HepG2 (cell line): ENCODE measurements around the gene CCNH. TPM values are rescaled to one million over a fixed set of nuclear protein-coding genes. Genes with fewer than 3 reads are reported as not detected.
A peak's percentile ranks its signal among the peaks of the same experiment; 100 is the strongest.

Source experiments
- AHDC1 ChIP-seq: sonication (generic); formaldehyde crosslinking; IDR thresholded peaks from 2 replicates; pipeline ENCODE4 v1.5.1; 2020; ENCODE audit warnings: mild to moderate bottlenecking, missing genetic modification reagents, borderline replicate concordance
- CBX5 ChIP-seq: sonication (generic); formaldehyde crosslinking; IDR thresholded peaks from 2 replicates; pipeline ENCODE4 v1.4.0; 2020; ENCODE audit warnings: missing genetic modification reagents, borderline replicate concordance
- CEBPB ChIP-seq: IDR thresholded peaks from 2 replicates; pipeline ENCODE4 v1.6.1; 2011; ENCODE audit warnings: low read depth, low read length, improper control_type of control experiment, borderline replicate concordance
- CTCF ChIP-seq: sonication (generic); formaldehyde crosslinking; IDR thresholded peaks from 2 replicates; pipeline ENCODE4 v1.5.0; 2020; ENCODE audit warnings: mild to moderate bottlenecking, missing genetic modification reagents, moderate library complexity
- GTF3A ChIP-seq: sonication (generic); formaldehyde crosslinking; conservative IDR thresholded peaks from 2 replicates; pipeline ENCODE4 v1.4.0; 2020; ENCODE audit warnings: mild to moderate bottlenecking, missing genetic modification reagents
- HNF1A ChIP-seq, 2 experiments: sonication (generic) in 1 of 2; formaldehyde crosslinking in 1 of 2; IDR thresholded peaks; 2 replicates each; pipeline versions ENCODE4 v1.4.0 to v1.6.1; 2016 to 2020; ENCODE audit warnings: borderline replicate concordance in 1 of 2, low read depth in 1 of 2, mild to moderate bottlenecking in 1 of 2, missing genetic modification reagents in 1 of 2
- MIER2 ChIP-seq: IDR thresholded peaks from 2 replicates; pipeline ENCODE4 v1.6.1; 2016; ENCODE audit warnings: missing biosample characterization, missing genetic modification reagents
- RFXANK ChIP-seq: IDR thresholded peaks from 2 replicates; pipeline ENCODE4 v1.6.1; 2016
- XRCC5 ChIP-seq: fragments of 200-400 bp; formaldehyde crosslinking; optimal IDR thresholded peaks from 2 replicates; pipeline ENCODE3; 2017; ENCODE audit warnings: mild to moderate bottlenecking, low read length
- ZBTB42 ChIP-seq: sonication (generic); formaldehyde crosslinking; IDR thresholded peaks from 2 replicates; pipeline ENCODE4 v1.5.0; 2020; ENCODE audit warnings: mild to moderate bottlenecking, missing genetic modification reagents
- ZFP62 ChIP-seq: sonication (generic); formaldehyde crosslinking; IDR thresholded peaks from 2 replicates; pipeline ENCODE4 v1.4.0; 2020; ENCODE audit warnings: missing genetic modification reagents
- ZNF253 ChIP-seq: sonication (generic); formaldehyde crosslinking; IDR thresholded peaks from 2 replicates; pipeline ENCODE4 v1.8.0; 2022; ENCODE audit warnings: mild to moderate bottlenecking, missing genetic modification reagents, borderline replicate concordance
- ZNF383 ChIP-seq: sonication (generic); formaldehyde crosslinking; IDR thresholded peaks from 2 replicates; pipeline ENCODE4 v1.4.0; 2020; ENCODE audit warnings: missing genetic modification reagents, mild to moderate bottlenecking, borderline replicate concordance
- ZSCAN31 ChIP-seq: sonication (generic); formaldehyde crosslinking; IDR thresholded peaks from 2 replicates; pipeline ENCODE4 v1.5.0; 2020; ENCODE audit warnings: low read depth, mild to moderate bottlenecking, missing genetic modification reagents
- polyA plus RNA-seq, 8 experiments: library from polyadenylated mRNA; depleted of rRNA in 3 of 8; stranded (reverse) in 7 of 8; unstranded in 1 of 8; fragments of >200 nt; fragmentation: Illumina TruSeq in 4 of 8; extraction: Trizol in 4 of 8; gene quantifications; 2 replicates each; pipeline versions ENCODE4 v1.2.1 to v1.2.3, GENCODE V29; 2011 to 2016; ENCODE audit warnings: low read depth in 4 of 8, missing spikeins in 1 of 8, mixed read lengths in 1 of 8; ENCODE audit not compliant: insufficient read depth in 1 of 8
- total RNA-seq, 5 experiments: library from RNA; depleted of rRNA; stranded (reverse); fragments of >200 nt; fragmentation: Illumina TruSeq; extraction: Trizol; gene quantifications; 2 replicates each; pipeline ENCODE4 v1.2.3, GENCODE V29; 2016; ENCODE audit warnings: low read depth in 1 of 5
- TF ChIP-seq, protein P1 (sequence below): sonication (generic); formaldehyde crosslinking; IDR thresholded peaks from 2 replicates; pipeline ENCODE4 v1.4.0; 2020; ENCODE audit warnings: missing genetic modification reagents, borderline replicate concordance

CCNH gene
- total and polyA plus RNA-seq, 2 of the 13 experiments (the other 11 are each of a cell fraction or from before 2014, with no cell fraction given) = 42.5 to 94.3 TPM

- TF ChIP-seq HNF1A (IDR thresholded peaks at IDR 0.05; ENCODE audit: low read depth) = no peak
- TF ChIP-seq HNF1A (CRISPR knock-in tag; IDR thresholded peaks at IDR 0.05; ENCODE audit: borderline replicate concordance) = no peak; the same call in 1 of the 2 replicates
- TF ChIP-seq, protein P1, sequence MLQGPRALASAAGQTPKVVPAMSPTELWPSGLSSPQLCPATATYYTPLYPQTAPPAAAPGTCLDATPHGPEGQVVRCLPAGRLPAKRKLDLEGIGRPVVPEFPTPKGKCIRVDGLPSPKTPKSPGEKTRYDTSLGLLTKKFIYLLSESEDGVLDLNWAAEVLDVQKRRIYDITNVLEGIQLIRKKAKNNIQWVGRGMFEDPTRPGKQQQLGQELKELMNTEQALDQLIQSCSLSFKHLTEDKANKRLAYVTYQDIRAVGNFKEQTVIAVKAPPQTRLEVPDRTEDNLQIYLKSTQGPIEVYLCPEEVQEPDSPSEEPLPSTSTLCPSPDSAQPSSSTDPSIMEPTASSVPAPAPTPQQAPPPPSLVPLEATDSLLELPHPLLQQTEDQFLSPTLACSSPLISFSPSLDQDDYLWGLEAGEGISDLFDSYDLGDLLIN (CRISPR knock-in tag) = 0 out of 2 replicates have a peak, but pooled peaks have one; percentile 25
- no peak for TF ChIP-seq ZNF383
- TF ChIP-seq ZBTB42 = no peak
- no peak; the same call in 1 of the 2 replicates for TF ChIP-seq ZFP62 (CRISPR knock-in tag)
- no peak; the same call in 1 of the 2 replicates for TF ChIP-seq AHDC1 (CRISPR knock-in tag)
- TF ChIP-seq ZSCAN31 = no peak
- no peak; the same call in 1 of the 2 replicates for TF ChIP-seq CEBPB
- no peak for TF ChIP-seq CBX5 (CRISPR knock-in tag)
- no peak for TF ChIP-seq MIER2 (CRISPR knock-in tag)
- no peak for TF ChIP-seq RFXANK (CRISPR knock-in tag)
- TF ChIP-seq CTCF (CRISPR knock-in tag) = 0 out of 2 replicates have a peak, but pooled peaks have one; percentile 5
- no peak for TF ChIP-seq ZNF253 (CRISPR knock-in tag)
- TF ChIP-seq GTF3A (CRISPR knock-in tag) = no peak
- peak; percentile 27 for TF ChIP-seq XRCC5
Measured at GRCh38 chr5:87412630-87413342, at the start of gene CCNH (continued).
